ENCODE results near the gene IFI27L2.

Gene IFI27L2

GRCh38 chr14:94129758-94130414, 482 bp upstream of the IFI27L2 start:
- peak overlapping the region; percentile 88 to 89 (median 89) for H3K4me3 Mint-ChIP-seq
- TF ChIP-seq CTCF (IDR thresholded peaks at IDR 0.05; ENCODE audit: unreplicated experiment in 3 of 3): no peak
- peak overlapping the region; percentile 20 to 78 (median 55) for H3K27ac Mint-ChIP-seq
- H3K4me1 Mint-ChIP-seq: peaks cover 12% of the 10 kb centered on the region
- peaks cover under 1% of the 10 kb centered on the region for H3K9me3 Mint-ChIP-seq
- no peaks in the 10 kb centered on the region for H3K36me3 Mint-ChIP-seq (ENCODE audit: low read depth)
- peaks cover 7% of the 10 kb centered on the region for H3K27me3 Mint-ChIP-seq (ENCODE audit: low read depth)

GRCh38 chr14:94128216-94128839, 1.1 kb downstream of the IFI27L2 start:
- Mint-ChIP-seq H3K9me3 (no peaks in the 10 kb centered on the region), H3K27ac (peak overlapping the region; percentile 20 to 78 (median 75)), H3K4me1 (peaks cover 12% of the 10 kb centered on the region), H3K36me3 (ENCODE audit: low read depth) (no peaks in the 10 kb centered on the region), H3K27me3 (ENCODE audit: low read depth) (peaks cover 7% of the 10 kb centered on the region), H3K4me3 (peak overlapping the region; percentile 88 to 89 (median 89))
- no peak for TF ChIP-seq CTCF (IDR thresholded peaks at IDR 0.05; ENCODE audit: unreplicated experiment in 3 of 3)

GRCh38 chr14:94127330-94127729, 2.1 kb downstream of the IFI27L2 start:
- Mint-ChIP-seq H3K9me3 (no peaks in the 10 kb centered on the region), H3K4me1 (peaks cover 12% of the 10 kb centered on the region), H3K4me3 (peak overlapping the region in 1 of 3 experiments; percentile 34), H3K27ac (no peak overlapping the region), H3K27me3 (ENCODE audit: low read depth) (peaks cover 6% of the 10 kb centered on the region), H3K36me3 (ENCODE audit: low read depth) (no peaks in the 10 kb centered on the region)
- TF ChIP-seq CTCF (IDR thresholded peaks at IDR 0.05; ENCODE audit: unreplicated experiment in 3 of 3): no peak

GRCh38 chr14:94126800-94127199, 2.6 kb downstream of the IFI27L2 start:
- TF ChIP-seq CTCF (IDR thresholded peaks at IDR 0.05; ENCODE audit: unreplicated experiment in 3 of 3): no peak
- Mint-ChIP-seq H3K27ac (no peak overlapping the region), H3K4me3 (no peak overlapping the region), H3K4me1 (peaks cover 15% of the 10 kb centered on the region), H3K36me3 (ENCODE audit: low read depth) (no peaks in the 10 kb centered on the region), H3K9me3 (peaks cover 3% of the 10 kb centered on the region), H3K27me3 (ENCODE audit: low read depth) (peaks cover under 1% of the 10 kb centered on the region)

- Mint-ChIP-seq H3K27ac (peak overlapping the region in 1 of 3 experiments; percentile 7), H3K9me3 (peaks cover 6% of the 10 kb centered on the region), H3K27me3 (ENCODE audit: low read depth) (no peaks in the 10 kb centered on the region), H3K4me1 (peaks cover 20% of the 10 kb centered on the region), H3K36me3 (ENCODE audit: low read depth) (no peaks in the 10 kb centered on the region), H3K4me3 (no peak overlapping the region)
- no peak for TF ChIP-seq CTCF (IDR thresholded peaks at IDR 0.05; ENCODE audit: unreplicated experiment in 3 of 3)
These were observed 3.1 kb downstream of the IFI27L2 start for GRCh38 chr14:94126419-94126677.

Data from nephron (organoid).